Liver (tissue), 9 donors: Measurements from ENCODE around the gene OBP2B. TPM values are rescaled to one million over a fixed set of nuclear protein-coding genes. Genes with fewer than 3 reads are reported as not detected.

Source experiments
- DNase-seq: peaks from one replicate; pipeline ENCODE4 v3.0.0-alpha.2; 2017; ENCODE audit warnings: low spot score
- H3K27ac ChIP-seq, 2 donors: one replicate each; pipeline ENCODE4 v1.7.0; 2013; ENCODE audit warnings: inconsistent platforms in 2 of 2, low read length in 2 of 2, control low read depth in 1 of 2, low read depth in 1 of 2, mild to moderate bottlenecking in 1 of 2
- H3K27me3 ChIP-seq, 4 donors: one replicate each; pipeline versions ENCODE4 v1.6.1 to v1.7.0; 2013; ENCODE audit warnings: low read length in 3 of 4, inconsistent platforms in 1 of 4, mild to moderate bottlenecking in 1 of 4, moderate library complexity in 1 of 4; ENCODE audit not compliant: control insufficient read depth in 4 of 4, insufficient read depth in 4 of 4
- H3K36me3 ChIP-seq, 4 donors: one replicate each; pipeline versions ENCODE4 v1.6.1 to v1.7.0; 2013; ENCODE audit warnings: low read length in 3 of 4, mild to moderate bottlenecking in 3 of 4, low read depth in 1 of 4, moderate library complexity in 1 of 4; ENCODE audit not compliant: control insufficient read depth in 4 of 4, insufficient read depth in 3 of 4
- H3K4me1 ChIP-seq, 4 donors: one replicate each; pipeline versions ENCODE4 v1.6.1 to v1.7.0; 2013; ENCODE audit warnings: low read length in 3 of 4, mild to moderate bottlenecking in 3 of 4, moderate library complexity in 1 of 4; ENCODE audit not compliant: control insufficient read depth in 4 of 4, insufficient read depth in 4 of 4
- H3K4me3 ChIP-seq, 3 donors: one replicate each; pipeline versions ENCODE4 v1.6.1 to v1.7.0; 2013; ENCODE audit warnings: low read length in 3 of 3, control low read depth in 1 of 3, low read depth in 1 of 3, mild to moderate bottlenecking in 1 of 3
- H3K9ac ChIP-seq, 2 donors: one replicate each; pipeline ENCODE4 v1.7.0; 2013; ENCODE audit warnings: low read length in 2 of 2, mild to moderate bottlenecking in 2 of 2, moderate library complexity in 2 of 2, control low read depth in 1 of 2, low read depth in 1 of 2
- H3K9me3 ChIP-seq, 4 donors: one replicate each; pipeline versions ENCODE4 v1.6.1 to v1.7.0; 2013; ENCODE audit warnings: low read length in 3 of 4; ENCODE audit not compliant: control insufficient read depth in 4 of 4
- FOXA2 ChIP-seq: IDR thresholded peaks from 2 replicates; pipeline ENCODE4 v1.6.1; 2016; ENCODE audit warnings: antibody characterized with exemption
- HNF4G ChIP-seq: IDR thresholded peaks from 2 replicates; pipeline ENCODE4 v1.6.1; 2016; ENCODE audit warnings: antibody characterized with exemption
- JUND ChIP-seq, 2 donors: IDR thresholded peaks; 2 replicates each; pipeline ENCODE4 v1.6.1; 2016; ENCODE audit warnings: antibody characterized with exemption in 2 of 2
- SP1 ChIP-seq: IDR thresholded peaks from 2 replicates; pipeline ENCODE4 v1.6.1; 2018; ENCODE audit warnings: antibody characterized with exemption, mild to moderate bottlenecking
- YY1 ChIP-seq: IDR thresholded peaks from 2 replicates; pipeline ENCODE4 v1.6.1; 2016; ENCODE audit warnings: antibody characterized with exemption, mild to moderate bottlenecking
- WGBS: extraction: QIAGEN DNeasy Blood & Tissue Kit; methylation state at CpG from one replicate; pipeline ENCODE4 v1.1.7; 2013; 5-methylcytosine and 5-hydroxymethylcytosine counted together
- polyA plus RNA-seq, 2 donors: library from polyadenylated mRNA; stranded (reverse) in 1 of 2; unstranded in 1 of 2; fragments of 200-250 nt in 1 of 2; fragments of >200 nt in 1 of 2; fragmentation: Nextera tagmentation in 1 of 2; extraction: Ambion mirVana in 1 of 2; gene quantifications; one replicate each; pipeline versions ENCODE4 v1.2.1 to v1.2.3, GENCODE V29; 2013 to 2015
- total RNA-seq, 2 donors: library from RNA; depleted of rRNA; stranded (reverse); fragments of >200 nt; gene quantifications; one replicate each; pipeline ENCODE4 v1.2.3, GENCODE V29; 2014
- TF ChIP-seq, protein P1 (sequence below): IDR thresholded peaks from 2 replicates; pipeline ENCODE4 v1.6.1; 2016; ENCODE audit warnings: antibody characterized with exemption
- TF ChIP-seq, protein P2 (sequence below): IDR thresholded peaks from 2 replicates; pipeline ENCODE4 v1.6.1; 2016; ENCODE audit warnings: antibody characterized with exemption
- TF ChIP-seq, protein P3 (sequence below): fragments of 150-350 bp; IDR thresholded peaks from 2 replicates; pipeline ENCODE4 v1.5.1; 2017; ENCODE audit warnings: improper control_type of control experiment, low read depth, low read length; ENCODE audit not compliant: missing input control
- TF ChIP-seq, protein P4 (sequence below): IDR thresholded peaks from 2 replicates; pipeline ENCODE4 v1.6.1; 2016; ENCODE audit warnings: antibody characterized with exemption, mild to moderate bottlenecking
- donor health status: healthy.
- donor health status: healthy.
- donor health status: healthy.
- donor health status: healthy.
- donor health status: healthy.

Gene OBP2B
- total and polyA plus RNA-seq, 4 donors = not detected

DNA sequence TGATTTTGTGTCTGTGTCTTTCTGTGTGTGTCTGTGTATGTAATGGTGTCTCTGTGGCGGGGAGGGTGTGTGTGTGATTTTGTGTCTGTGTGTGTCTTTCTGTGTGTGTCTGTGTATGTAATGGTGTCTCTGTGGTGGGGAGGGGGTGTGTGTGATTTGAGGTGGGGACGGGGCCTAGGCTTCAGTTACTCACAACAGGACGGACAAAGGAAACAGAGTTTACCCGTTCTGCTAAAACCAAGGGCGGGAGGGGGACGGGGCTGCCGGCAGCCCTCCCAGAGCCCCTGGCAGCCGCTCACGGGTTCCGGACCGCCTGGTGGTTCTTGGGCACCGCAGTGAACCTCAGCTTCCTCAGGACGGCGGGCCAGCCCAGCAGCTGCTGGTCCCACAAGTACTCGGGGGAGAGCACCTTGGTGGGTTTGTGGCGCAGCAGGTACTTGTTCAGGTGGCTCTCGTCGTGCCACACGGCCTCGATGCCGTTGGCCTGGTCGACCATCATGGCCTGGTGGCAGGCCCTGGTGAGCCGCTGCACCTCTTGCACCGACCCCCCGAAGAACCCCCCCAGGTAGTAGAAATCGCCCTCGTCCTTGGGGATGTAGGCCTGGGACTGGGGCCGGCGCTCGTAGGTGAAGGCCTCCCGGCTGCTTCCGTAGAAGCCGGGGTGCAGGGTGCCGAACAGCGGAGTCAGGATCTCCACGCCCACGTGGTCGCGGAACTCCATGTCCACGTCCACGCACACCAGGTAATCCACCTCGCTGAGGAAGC lies 46.5 kb upstream of the OBP2B start:
- H3K36me3 ChIP-seq = no peaks in the 10 kb centered on the region
- H3K27me3 ChIP-seq = no peaks in the 10 kb centered on the region
- TF ChIP-seq, protein P1, sequence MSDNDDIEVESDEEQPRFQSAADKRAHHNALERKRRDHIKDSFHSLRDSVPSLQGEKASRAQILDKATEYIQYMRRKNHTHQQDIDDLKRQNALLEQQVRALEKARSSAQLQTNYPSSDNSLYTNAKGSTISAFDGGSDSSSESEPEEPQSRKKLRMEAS = no peak
- TF ChIP-seq JUND (IDR thresholded peaks at IDR 0.05) (no peak), YY1 (no peak)
- TF ChIP-seq, protein P2, sequence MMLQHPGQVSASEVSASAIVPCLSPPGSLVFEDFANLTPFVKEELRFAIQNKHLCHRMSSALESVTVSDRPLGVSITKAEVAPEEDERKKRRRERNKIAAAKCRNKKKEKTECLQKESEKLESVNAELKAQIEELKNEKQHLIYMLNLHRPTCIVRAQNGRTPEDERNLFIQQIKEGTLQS = no peak
- TF ChIP-seq, protein P3, sequence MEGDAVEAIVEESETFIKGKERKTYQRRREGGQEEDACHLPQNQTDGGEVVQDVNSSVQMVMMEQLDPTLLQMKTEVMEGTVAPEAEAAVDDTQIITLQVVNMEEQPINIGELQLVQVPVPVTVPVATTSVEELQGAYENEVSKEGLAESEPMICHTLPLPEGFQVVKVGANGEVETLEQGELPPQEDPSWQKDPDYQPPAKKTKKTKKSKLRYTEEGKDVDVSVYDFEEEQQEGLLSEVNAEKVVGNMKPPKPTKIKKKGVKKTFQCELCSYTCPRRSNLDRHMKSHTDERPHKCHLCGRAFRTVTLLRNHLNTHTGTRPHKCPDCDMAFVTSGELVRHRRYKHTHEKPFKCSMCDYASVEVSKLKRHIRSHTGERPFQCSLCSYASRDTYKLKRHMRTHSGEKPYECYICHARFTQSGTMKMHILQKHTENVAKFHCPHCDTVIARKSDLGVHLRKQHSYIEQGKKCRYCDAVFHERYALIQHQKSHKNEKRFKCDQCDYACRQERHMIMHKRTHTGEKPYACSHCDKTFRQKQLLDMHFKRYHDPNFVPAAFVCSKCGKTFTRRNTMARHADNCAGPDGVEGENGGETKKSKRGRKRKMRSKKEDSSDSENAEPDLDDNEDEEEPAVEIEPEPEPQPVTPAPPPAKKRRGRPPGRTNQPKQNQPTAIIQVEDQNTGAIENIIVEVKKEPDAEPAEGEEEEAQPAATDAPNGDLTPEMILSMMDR = no peak
- no peak overlapping the region for H3K9ac ChIP-seq
- 96% methylated on average over 42 of the region's 42 CpGs for WGBS
- H3K9me3 ChIP-seq = no peaks in the 10 kb centered on the region
- H3K4me3 ChIP-seq = no peak overlapping the region
- no peaks in the 10 kb centered on the region for H3K4me1 ChIP-seq
- H3K27ac ChIP-seq = no peak overlapping the region
- DNase-seq = no peak

DNA sequence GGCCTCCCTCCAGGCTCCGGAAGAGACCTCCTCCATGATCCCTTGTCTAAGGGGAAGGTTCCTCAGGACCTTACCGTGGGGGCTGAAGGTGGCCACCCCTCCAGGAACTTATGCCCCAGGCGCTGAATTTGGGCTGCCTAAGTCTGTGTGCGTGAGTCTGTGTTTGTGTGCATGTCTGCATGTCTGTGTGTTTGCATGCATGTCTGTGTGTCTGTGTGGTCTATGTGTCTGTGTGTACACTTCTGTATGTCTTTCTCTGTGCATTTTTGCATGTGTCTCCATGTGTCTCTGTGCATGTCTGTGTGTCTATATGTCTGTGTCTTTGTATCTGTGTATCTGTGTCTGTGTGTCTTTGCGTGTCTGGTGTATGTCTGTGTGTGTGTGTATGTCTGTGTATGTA lies 45.4 kb upstream of the OBP2B start:
- H3K27me3 ChIP-seq = no peaks in the 10 kb centered on the region
- H3K4me3 ChIP-seq = no peak overlapping the region
- TF ChIP-seq FOXA2 (no peak), HNF4G (no peak), SP1 (no peak), JUND (IDR thresholded peaks at IDR 0.05) (no peak)
- TF ChIP-seq, protein P4, sequence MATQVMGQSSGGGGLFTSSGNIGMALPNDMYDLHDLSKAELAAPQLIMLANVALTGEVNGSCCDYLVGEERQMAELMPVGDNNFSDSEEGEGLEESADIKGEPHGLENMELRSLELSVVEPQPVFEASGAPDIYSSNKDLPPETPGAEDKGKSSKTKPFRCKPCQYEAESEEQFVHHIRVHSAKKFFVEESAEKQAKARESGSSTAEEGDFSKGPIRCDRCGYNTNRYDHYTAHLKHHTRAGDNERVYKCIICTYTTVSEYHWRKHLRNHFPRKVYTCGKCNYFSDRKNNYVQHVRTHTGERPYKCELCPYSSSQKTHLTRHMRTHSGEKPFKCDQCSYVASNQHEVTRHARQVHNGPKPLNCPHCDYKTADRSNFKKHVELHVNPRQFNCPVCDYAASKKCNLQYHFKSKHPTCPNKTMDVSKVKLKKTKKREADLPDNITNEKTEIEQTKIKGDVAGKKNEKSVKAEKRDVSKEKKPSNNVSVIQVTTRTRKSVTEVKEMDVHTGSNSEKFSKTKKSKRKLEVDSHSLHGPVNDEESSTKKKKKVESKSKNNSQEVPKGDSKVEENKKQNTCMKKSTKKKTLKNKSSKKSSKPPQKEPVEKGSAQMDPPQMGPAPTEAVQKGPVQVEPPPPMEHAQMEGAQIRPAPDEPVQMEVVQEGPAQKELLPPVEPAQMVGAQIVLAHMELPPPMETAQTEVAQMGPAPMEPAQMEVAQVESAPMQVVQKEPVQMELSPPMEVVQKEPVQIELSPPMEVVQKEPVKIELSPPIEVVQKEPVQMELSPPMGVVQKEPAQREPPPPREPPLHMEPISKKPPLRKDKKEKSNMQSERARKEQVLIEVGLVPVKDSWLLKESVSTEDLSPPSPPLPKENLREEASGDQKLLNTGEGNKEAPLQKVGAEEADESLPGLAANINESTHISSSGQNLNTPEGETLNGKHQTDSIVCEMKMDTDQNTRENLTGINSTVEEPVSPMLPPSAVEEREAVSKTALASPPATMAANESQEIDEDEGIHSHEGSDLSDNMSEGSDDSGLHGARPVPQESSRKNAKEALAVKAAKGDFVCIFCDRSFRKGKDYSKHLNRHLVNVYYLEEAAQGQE = no peak
- TF ChIP-seq, protein P2 = no peak
- TF ChIP-seq, protein P1 = no peak
- TF ChIP-seq, protein P3 = no peak
- 90% methylated on average over 5 of the region's 5 CpGs for WGBS
- no peak overlapping the region for H3K9ac ChIP-seq
- no peaks in the 10 kb centered on the region for H3K9me3 ChIP-seq
- no peak overlapping the region for H3K27ac ChIP-seq
- no peaks in the 10 kb centered on the region for H3K36me3 ChIP-seq
- H3K4me1 ChIP-seq = no peaks in the 10 kb centered on the region
- no peak for DNase-seq
